T-helper 1 cell treated with Interleukin-12 subunit alpha and Interleukin-12 subunit beta and Interleukin-4 antibody, amounts not matched to agents 30 ng/mL and 1 ng/mL, for 36 hours (primary cell): ENCODE results near the gene GINS1. TPM values are rescaled to one million over a fixed set of nuclear protein-coding genes. Genes with fewer than 3 reads are reported as not detected.

Experiments used
- intact Hi-C: fragments of 100-400 bp; cut with micrococcal nuclease; formaldehyde crosslinking; loops from one replicate; pipeline ENCODE4 v1.15.1; 2024
- total RNA-seq: library from RNA; stranded (reverse); gene quantifications from 2 replicates; pipeline ENCODE4 v1.2.3, GENCODE V29; 2022

Gene GINS1
- total RNA-seq, 1 donor from 2014 or later = 25.7 TPM

DNA sequence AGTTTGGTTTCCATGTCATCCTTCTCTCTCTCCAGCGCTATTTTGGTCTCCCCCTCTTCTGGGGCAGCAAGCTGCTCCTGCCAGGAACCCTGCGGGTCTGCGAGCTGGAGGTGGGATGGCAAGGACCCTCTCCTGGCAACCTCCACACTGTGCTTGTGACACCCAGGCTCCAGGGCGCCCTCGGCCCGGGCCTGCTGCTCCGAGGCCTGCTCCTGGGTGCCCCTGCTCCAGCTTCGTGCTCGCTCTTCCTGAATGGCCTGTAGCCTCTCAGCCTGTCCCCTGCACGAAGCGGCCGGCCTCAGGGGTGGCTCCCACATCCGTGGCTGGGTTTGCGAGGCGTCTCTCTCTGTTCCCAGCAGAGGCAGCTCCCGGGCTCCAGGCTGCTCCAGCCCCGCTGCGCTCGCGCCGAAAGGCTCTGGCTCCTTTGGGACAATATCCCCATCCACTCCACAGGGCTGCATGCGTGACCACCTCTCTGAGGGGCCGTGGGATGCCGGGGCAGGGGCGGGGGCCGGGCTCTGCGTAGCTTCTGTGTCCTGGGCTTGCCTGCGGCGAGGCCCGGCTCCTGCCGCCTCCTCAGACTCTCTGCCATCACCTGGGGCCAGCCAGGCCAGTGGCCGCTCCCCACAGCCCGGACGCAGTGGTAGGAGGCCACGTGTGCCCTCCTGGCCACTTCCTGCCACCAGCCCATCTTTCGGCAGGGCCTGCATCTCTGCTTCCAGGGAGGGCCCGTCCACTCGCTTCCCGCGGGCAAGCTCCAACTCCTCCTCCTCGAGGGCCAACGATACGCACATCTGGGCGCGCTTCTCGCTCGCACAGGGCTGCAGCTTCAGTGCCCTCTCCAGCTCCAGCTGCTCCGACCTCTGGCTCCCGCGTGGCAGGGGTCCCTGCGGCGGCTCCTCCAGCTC is 68.9 kb downstream of the GINS1 start:
- intact Hi-C loops = no loop called here

DNA sequence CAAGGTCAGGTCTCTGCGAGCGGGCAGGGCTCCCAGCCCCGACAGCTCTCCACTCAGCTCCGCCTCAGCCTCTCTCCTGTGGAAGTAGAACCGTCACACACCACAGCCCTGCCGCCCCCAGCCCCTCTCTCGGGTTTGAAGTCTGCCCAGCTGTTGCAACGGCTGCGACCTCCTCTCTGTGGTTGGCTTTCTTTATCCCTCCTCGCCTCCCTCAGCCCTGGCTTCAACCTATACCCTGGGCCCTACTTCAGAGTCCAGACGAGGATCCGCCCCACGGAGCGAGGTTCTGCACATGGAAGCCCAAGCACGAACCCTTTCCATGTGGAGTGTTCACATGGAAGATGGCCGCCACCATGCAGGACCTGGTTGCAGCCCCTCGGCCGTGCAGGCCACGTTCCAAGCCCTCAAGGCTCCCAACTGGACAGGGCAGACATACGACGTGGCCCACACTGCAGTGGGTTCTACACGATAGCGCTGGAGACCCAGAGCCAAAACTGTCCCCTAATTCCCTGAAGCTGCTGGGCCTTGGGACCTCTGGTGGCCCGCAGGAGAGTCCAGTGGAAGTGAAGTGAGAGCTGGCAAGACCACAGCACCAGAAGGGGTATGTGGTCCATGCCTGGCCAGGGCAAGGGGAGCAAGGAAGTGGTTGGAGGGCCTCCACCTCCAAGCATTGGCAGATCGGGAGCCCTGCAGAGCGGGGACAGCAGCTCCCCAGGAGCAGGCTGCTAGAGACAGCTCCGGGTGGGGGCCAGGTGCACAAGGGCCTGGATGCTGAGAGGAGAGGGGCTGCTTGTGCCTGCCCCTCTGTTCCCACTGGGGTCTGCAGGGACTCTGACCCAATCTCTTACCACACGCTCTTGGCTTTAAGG is 69.8 kb downstream of the GINS1 start:
- intact Hi-C loops = no loop called here

DNA sequence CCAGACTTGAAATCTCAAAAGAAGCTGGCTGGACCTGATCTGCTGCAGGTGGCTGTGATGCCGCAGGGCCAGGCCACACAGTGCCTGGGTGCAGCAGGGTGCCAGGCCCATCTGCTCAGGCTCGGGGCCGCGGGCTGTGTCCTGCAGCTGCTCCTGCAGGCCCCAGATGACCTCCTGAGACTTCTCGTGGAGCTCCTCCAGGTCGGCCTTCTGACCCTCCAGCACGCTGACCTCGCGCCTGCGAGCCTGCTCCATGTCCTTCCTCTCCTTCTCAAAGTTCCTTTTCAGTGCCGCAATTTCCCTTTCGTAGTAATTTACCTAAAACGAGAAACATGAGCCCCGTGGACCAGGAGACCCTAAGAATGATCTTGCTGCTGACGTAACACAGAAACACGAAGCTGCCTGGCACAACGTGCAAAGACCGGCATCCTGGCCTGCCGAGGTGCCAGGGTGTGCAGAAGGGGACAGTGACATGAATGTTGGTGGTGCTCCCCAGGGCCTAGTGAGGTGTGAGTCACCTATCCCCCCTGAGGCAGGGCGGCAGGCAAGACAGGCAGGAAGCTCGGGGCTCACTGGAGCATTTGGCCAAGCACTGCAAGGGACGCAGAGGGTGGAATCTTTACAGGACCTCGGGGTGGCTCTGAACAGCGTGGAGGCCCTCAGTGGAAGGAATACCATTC is 71.6 kb downstream of the GINS1 start:
- intact Hi-C loops = no loop called here

DNA sequence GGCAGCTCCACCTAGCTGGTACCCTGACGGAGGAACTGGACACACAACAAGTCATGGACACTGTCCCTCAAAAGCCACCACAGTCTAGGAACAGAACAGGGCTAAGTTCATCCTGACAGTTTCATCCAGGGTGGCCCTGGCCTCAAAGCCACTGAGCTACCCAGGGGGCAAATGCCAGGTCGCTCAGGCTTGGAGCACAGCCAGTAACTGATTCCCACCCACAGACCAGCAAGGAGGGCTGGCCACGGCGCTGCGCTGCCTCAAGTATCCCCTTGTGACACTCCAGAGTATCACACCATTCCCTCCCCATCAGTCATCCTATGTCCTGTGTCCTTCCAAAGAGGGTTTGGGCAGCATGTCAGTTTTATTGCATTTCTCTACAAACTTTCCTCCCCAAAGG is 72.2 kb downstream of the GINS1 start:
- intact Hi-C loops = no loop called here

DNA sequence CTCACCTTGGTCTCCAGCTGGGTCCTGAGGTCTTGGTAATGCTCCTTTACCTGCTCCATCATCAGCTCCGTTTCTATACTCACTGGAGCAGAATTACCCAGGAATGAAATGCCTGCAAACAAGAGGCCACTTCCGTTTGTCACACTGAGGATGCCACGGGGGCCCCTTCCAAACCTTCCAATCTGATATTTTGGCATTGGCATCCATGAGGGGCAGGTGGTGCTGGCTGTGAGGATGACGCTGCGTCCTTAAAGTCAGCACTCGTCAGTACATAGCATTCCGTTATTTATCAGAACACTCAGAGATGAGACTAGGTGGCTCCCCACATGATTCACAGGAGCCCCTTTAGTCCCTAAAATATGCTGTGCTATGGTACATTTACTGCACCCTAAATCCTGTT is 72.7 kb downstream of the GINS1 start:
- intact Hi-C loops = no loop called here

DNA sequence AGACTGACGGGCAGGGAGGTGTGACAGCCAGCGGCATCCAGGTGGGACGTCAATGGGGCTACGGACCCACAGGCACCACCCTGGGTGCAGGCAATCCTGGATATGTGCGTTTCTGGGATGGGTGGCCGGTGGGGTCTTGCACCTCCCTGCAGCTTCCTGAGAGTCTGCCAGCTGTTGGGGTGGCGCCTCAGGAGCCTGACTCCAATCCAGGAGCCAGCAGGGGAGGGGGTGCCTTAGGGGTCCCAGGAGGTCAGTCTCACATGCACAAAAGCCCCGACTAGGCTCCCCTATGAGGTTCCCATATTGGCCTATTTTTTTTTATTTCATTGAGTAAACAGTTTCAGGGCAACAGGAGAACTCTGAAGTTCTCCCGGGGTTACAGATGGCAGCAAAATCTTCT is 73.3 kb downstream of the GINS1 start:
- intact Hi-C loops = no loop called here

DNA sequence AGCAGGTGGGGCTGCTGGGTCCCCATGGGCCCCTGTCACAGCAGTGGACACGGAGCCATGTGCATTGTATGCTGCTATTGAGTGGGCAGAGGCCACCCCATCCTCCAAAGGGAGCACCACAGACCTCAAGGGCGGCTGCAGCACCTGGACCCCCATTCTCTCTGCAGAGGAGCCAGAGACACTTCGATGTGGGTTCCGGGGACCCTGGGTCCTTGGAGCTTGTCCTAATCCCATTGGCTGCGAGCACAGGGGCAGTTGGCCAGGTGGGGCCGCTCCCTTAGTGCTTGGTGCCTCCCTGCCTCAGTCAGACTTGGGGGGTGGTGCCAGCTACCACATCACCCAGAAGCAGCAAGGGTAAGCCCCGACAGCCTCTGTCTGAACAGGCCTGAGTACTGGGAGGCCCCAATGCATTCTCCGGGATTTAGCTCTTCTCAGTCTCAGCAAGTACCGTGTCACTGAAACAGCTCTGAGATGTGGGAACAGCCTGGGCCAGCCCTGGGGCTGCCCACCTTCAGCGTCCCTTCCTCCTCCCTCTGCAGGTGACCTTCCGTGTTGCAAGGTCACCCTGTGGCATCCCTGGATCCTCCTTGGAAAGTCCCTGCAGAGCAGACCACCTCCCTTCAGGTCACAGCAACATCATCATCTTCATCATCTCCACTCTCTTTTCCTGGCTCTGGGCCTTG is 73.9 kb downstream of the GINS1 start:
- intact Hi-C loops = no loop called here

DNA sequence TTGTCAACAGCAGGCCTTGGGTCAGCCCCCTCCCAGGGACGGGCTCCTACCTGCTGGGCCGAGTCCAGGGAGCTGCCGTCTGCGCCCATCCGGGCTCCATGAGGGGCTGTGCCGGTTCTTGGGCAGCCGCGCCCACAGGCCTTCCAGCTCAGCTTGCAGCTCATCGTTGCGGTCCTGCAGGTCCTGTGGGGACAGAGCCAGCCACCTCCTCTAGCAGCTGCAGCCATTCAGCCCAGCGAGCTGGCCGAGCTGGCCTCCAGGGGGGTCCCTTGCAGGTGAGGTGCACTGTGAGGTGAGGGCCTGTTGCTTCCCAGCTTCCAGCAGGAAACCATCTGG is 74.4 kb downstream of the GINS1 start:
- intact Hi-C loops = no loop called here

DNA sequence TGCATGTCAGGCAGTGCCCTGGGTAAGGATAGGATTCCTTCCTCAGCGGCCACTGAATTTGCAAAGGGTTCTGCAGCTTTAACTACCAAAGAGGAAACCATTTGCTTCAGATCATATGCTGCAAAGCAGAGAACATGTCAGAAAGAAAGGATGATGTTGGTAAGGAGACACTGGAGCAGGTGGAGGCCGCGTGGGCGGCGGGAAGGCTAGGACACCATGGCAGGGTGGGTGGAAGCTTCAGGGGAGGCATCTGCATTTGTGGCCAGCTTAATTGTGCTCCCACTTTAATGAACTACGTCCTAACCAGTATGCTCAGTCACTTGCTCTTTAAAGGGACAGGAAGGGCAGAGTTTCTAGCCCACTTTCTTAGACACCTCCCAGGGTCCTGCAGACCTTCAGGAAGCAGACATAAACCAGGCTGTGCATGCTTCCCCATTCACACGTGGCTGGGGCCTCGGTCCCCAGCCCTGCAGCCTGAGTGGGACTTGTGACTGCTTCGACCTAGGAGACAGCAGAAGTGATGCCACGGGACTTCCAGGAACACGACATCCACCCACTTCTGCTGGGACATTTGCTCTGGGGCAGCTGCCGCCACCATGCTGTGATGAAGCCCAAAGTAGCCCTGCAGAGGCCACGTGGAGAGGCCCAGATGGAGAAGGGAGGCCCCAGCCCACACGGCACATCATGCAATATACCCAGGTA is 76.1 kb downstream of the GINS1 start:
- intact Hi-C loops = no loop called here

DNA sequence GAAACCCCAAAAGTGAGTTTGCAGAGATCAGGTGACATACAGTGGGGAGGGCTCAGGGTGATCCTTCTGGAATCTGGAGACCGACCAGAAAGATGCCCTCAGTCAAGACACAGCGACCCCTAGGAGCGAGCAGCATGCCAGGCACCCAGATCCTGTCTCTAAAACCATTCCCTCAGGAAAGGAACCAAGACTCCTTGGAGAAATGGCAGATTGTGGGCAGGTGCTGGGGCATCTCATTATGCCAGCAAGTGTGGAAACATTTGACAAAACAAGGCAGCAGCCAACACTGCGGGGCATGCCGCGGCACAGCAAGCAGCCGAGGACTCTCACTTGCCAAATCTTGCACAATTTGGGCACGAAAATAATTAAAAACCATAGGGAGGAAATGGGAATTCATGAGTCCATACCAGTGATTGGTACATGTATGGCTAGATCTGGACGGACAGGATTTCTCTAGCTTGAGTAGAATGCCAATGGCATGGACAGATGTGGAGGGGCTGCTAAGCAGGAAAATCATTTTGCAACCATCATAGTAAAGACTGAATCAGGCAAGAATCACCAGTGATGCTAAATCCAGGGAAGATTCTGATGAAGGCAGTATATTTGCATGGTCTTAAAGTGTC is 76.9 kb downstream of the GINS1 start:
- intact Hi-C loops = no loop called here

DNA sequence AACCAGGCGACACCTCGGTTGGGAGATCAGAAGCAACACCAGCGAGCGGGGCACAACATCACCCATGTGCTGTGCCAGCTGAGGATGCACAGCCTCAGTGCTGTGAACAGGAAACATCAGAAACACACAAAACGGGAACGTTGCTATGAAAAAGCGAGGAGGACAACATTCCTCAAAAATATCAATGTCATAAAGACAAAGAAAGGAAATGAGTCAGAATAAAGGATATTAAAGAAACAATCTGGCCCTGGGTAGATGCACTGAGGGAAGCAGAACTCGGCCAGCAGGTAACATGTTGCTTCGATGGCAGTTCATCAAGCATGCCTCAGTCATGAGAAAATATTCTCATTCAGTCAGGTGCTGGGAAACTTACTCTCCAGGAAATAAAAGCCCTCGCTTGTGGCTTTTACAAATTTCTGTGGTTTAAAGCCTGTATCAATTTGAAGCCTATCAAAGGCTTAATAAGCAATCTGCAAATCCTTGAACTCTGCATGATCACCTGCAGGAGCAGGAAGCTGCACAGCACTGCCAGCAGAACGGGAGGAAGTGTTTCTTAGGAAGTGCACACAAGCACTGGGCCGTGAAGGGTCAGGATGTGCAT is 77.5 kb downstream of the GINS1 start:
- intact Hi-C loops = no loop called here

DNA sequence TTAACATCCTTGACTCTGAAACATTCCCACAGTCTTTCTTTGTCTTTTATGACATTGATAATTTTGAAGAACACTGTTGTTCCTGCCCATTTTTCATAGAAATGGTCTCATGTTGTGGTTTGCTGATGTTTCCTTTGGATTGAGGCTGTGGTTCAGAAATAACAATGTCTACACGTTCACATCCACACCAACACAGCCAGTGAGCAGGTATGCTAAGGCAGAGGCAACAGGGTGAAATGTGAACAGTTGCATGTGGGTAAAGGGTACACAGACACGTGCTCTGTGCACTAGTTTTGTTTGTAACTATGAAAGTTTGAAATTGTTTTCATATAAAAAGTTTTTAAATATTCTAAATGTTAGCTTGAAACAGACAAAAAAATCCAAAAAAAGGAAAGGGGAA is 78.4 kb downstream of the GINS1 start:
- intact Hi-C loops = no loop called here

DNA sequence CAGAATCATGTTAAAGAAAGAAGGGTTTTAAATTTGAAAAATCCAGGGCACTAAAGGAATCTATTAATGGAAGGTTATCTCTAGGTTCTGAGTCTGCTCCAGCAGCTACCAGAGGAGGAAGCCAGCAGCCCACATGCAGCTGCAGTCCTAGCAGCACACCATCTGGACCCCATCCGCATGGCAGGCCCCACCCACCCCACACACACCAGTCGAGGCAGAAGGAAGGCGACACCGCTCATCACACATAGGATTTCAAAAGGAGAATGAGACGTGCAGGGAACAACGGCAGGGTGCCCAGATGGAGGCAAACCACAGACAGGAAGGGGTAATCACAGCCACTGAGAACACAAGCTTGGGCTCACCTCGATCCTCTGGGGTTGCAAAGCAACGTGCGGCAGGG is 78.9 kb downstream of the GINS1 start:
- intact Hi-C loops = no loop called here

DNA sequence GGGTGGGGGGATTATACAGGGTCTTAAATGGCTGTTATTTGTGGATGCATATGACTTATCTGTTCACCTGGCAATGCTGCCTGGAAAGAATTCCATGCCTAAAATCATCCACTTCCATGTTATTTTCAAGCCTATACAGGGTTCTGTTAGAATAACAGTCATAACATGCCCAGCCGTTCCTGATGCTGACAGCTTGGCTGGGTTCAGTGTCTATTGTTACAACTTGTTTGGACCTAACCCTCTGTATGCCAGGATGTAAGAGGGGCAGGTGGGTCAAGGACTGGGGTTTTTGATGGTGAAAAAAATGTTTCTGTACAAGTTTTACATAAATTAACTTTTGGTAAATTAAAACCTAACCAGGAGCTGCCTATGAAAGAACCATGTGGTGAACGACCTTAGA is 79.8 kb downstream of the GINS1 start:
- intact Hi-C loops = no loop called here

DNA sequence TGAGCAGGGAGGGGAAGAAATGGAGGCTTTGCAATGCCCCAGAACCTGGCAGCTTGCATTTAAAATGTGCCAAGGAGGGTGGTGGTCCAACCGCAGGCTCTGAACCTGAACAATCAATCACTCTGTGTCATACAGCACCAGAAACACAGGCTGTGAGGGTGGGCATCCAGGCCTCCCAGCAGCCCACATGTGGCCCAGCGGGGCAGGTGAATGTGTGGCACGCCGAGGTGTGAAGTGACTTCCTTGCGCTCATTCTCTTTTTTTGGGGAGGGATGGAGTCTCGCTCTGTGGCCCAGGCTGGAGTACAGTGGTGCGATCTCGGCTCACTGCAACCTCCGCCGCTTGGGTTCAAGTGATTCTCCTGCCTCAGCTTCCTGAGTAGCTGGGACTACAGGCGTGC is 80.5 kb downstream of the GINS1 start:
- intact Hi-C loops = no loop called here

DNA sequence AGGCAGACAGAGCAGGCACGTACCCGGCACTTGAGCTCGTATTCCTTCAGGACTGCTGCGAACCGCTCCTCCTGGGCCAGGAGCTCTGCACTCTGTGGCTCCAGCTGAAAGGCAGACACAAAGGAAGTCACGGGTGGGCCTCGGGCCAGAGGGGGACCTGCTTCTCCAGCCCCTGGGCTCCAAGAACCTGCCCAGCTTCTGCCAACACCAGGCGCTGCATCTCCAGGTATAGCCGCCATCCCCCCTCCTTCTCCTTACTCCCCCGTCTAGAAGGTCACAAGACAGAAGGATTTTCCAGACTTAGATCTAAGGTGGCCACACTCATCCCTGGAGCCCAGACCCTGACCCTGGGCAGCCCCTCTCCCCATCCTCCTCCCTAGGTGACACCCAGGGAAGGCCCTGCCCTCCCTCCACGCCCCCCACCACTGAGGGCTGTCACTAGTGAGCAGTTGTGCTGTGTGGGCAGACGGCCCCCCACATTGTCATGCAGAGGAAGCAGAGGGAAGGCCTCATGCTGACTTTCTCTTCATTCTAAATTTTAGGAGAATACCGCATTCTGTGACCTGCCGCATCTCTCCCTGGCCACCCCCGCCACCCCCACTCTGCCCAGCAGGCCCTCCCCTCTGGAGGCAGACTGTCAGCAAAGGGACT is 81.9 kb downstream of the GINS1 start:
- intact Hi-C loops = no loop called here

DNA sequence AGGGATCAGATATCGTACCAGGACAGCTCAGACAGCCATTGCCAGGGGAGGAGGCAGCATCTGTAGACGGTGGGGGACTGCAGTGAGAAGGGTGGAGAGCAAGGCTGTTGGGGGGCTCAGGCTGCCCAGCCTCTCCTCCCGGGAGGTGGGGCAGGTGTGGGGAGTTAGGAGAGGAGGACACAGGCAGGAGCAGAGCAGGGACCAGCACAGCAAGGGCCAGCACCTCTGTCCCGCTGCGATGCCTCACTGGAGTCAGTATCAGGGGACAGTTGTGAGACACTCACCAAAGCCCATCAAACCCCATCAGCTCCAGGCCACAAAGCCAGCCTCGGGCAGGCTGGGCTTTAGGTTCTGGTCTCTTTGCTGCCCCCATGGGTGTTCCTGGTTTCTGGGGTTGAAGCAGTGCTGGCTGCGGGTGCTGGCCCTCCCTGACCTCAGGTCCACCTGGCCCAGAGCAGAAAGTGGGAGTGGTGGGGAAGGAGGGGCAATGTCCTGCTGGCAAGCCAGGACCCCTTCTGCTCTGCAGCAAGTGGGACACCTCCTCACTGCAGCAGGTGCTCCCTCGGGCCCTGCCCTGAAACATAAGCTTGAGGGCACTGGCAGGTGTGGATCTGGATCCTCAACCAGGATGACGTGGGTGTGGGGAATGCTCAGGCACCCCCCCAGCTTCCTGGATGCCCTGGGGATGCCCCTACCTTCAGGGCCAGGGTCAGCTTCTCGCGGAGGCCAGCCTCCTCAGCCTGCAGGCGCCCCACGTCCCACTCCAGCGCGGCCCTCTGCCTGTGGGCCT is 83.4 kb downstream of the GINS1 start:
- intact Hi-C loops = no loop called here

DNA sequence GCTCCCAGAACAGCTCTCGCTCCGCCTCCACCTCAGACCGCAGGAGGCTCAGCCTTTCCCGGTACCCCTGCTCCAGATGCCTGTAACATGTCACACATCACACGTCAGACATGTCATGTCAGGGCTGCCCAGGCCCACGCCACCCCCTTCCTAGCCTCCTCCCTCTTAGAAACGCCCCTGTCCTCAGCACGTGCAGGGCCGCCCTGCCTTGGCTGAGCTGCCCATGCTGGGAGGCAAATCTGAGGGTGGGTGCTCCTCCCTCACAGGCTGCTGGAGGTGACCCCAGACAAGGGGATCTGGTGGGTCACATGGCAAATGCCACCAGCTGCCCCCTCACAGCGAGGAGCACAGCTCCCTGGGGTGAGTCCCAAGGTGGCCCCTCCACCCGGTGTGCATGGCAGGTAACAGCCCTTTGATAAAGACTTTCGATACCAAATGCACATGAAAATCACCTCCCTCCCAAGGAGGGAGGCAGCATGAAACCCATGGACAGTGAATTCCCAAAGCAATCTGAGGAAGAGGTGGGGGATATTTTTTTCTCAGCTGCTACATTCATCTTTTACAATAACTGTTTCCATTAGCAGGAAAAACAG is 84.1 kb downstream of the GINS1 start:
- intact Hi-C loops = no loop called here
